Hepatocyte (in vitro differentiated cells): ENCODE measurements around the gene ZKSCAN1. TPM values are rescaled to one million over a fixed set of nuclear protein-coding genes. Genes with fewer than 3 reads are reported as not detected.

Experiments
- DNase-seq: peaks from one replicate; pipeline ENCODE4 v3.0.0-alpha.2; 2016; ENCODE audit warnings: low spot score
- H2AFZ ChIP-seq: fragments of 200-600 bp; sonication (generic); 2 replicates; pipeline ENCODE4 v1.6.0; 2016; ENCODE audit warnings: antibody characterized with exemption, mild to moderate bottlenecking
- H3K27ac ChIP-seq: fragments of 200-600 bp; sonication (generic); 2 replicates; pipeline ENCODE4 v1.5.1; 2016; ENCODE audit warnings: mild to moderate bottlenecking
- H3K27me3 ChIP-seq: fragments of 200-600 bp; sonication (generic); 2 replicates; pipeline ENCODE4 v1.6.1; 2016
- H3K36me3 ChIP-seq: fragments of 200-600 bp; sonication (generic); replicated peaks from 2 replicates; pipeline ENCODE4 v1.5.1; 2016; ENCODE audit warnings: low read depth; ENCODE audit not compliant: insufficient read depth
- H3K4me1 ChIP-seq: fragments of 200-600 bp; sonication (generic); 2 replicates; pipeline ENCODE4 v1.5.1; 2016; ENCODE audit warnings: mild to moderate bottlenecking, moderate library complexity; ENCODE audit not compliant: insufficient read depth
- H3K4me2 ChIP-seq: fragments of 200-600 bp; sonication (generic); 2 replicates; pipeline ENCODE4 v1.6.0; 2016
- H3K4me3 ChIP-seq: fragments of 200-600 bp; sonication (generic); 2 replicates; pipeline ENCODE4 v1.5.1; 2016; ENCODE audit warnings: mild to moderate bottlenecking
- H3K79me2 ChIP-seq: fragments of 200-600 bp; sonication (generic); 2 replicates; pipeline ENCODE4 v1.6.0; 2017; ENCODE audit warnings: mild to moderate bottlenecking
- H3K9me2 ChIP-seq: fragments of 200-600 bp; sonication (generic); replicated peaks from 2 replicates; pipeline ENCODE4 v1.6.0; 2017; ENCODE audit warnings: mild to moderate bottlenecking; ENCODE audit not compliant: insufficient read depth
- H3K9me3 ChIP-seq: fragments of 200-600 bp; sonication (generic); 2 replicates; pipeline ENCODE4 v1.5.1; 2016; ENCODE audit warnings: low read depth, mild to moderate bottlenecking
- H4K20me1 ChIP-seq: fragments of 200-600 bp; sonication (generic); 2 replicates; pipeline ENCODE4 v1.6.0; 2016; ENCODE audit warnings: mild to moderate bottlenecking; ENCODE audit not compliant: insufficient read depth, poor library complexity, severe bottlenecking
- EZH2 ChIP-seq: fragments of 200-600 bp; sonication (generic); IDR thresholded peaks from 2 replicates; pipeline ENCODE4 v1.6.1; 2016; ENCODE audit warnings: antibody characterized with exemption, mild to moderate bottlenecking, borderline replicate concordance
- EZH2phosphoT487 ChIP-seq: fragments of 200-600 bp; sonication (generic); IDR thresholded peaks from one replicate; pipeline ENCODE4 v1.6.1; 2018; ENCODE audit warnings: antibody characterized with exemption, mild to moderate bottlenecking, low read depth, moderate library complexity; ENCODE audit not compliant: unreplicated experiment, severe bottlenecking
- WGBS: methylation state at CpG from one replicate; pipeline ENCODE4 v1.1.6; 2016; ENCODE audit warnings: low lambda C conversion rate; ENCODE audit errors: missing lambda C conversion rate; 5-methylcytosine and 5-hydroxymethylcytosine counted together
- polyA plus RNA-seq: library from polyadenylated mRNA; unstranded; fragments of >200 nt; fragmentation: Nextera tagmentation; extraction: Ambion mirVana; gene quantifications from 2 replicates; pipeline ENCODE4 v1.2.1, GENCODE V29; 2016
- total RNA-seq: library from RNA; depleted of rRNA; stranded (reverse); fragments of >200 nt; gene quantifications from 2 replicates; pipeline ENCODE4 v1.2.3, GENCODE V29; 2014
- TF ChIP-seq, protein P1 (sequence below): fragments of 200-600 bp; sonication (generic); IDR thresholded peaks from 2 replicates; pipeline ENCODE4 v1.5.1; 2016; ENCODE audit warnings: antibody characterized with exemption, mild to moderate bottlenecking; ENCODE audit not compliant: poor library complexity

ZKSCAN1 gene
- total and polyA plus RNA-seq, 2 experiments from 2014 or later: 27.0 to 44.0 TPM

DNA sequence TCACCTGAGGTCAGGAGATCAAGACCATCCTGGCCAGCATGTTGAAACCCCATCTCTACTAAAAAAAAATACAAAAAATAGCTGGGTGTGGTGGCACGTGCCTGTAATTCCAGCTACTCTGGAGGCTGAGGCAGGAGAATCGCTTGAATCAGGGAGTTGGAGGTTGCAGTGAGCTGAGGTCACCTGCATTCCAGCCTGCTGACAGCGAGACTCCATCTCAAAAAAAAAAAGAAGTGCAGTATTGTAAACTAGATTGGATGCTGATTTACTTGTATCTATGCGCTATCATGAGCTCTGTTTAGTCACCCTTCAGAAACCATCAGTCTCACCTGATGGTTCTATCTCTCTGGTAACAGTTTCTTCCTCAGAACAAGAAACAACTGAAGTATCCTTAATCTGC, 48.0 kb downstream of the ZKSCAN1 start:
- 96% methylated on average over 4 of the region's 4 CpGs for WGBS
- no peak for DNase-seq
- no peak overlapping the region for H2AFZ ChIP-seq
- TF ChIP-seq, protein P1, sequence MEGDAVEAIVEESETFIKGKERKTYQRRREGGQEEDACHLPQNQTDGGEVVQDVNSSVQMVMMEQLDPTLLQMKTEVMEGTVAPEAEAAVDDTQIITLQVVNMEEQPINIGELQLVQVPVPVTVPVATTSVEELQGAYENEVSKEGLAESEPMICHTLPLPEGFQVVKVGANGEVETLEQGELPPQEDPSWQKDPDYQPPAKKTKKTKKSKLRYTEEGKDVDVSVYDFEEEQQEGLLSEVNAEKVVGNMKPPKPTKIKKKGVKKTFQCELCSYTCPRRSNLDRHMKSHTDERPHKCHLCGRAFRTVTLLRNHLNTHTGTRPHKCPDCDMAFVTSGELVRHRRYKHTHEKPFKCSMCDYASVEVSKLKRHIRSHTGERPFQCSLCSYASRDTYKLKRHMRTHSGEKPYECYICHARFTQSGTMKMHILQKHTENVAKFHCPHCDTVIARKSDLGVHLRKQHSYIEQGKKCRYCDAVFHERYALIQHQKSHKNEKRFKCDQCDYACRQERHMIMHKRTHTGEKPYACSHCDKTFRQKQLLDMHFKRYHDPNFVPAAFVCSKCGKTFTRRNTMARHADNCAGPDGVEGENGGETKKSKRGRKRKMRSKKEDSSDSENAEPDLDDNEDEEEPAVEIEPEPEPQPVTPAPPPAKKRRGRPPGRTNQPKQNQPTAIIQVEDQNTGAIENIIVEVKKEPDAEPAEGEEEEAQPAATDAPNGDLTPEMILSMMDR: no peak
- TF ChIP-seq EZH2 (no peak), EZH2phosphoT487 (no peak)
- H3K4me3 ChIP-seq: no peak overlapping the region
- no peaks in the 10 kb centered on the region for H3K9me2 ChIP-seq
- H3K79me2 ChIP-seq: no peaks in the 10 kb centered on the region
- H3K9me3 ChIP-seq: no peaks in the 10 kb centered on the region
- no peaks in the 10 kb centered on the region for H4K20me1 ChIP-seq
- no peak overlapping the region for H3K27ac ChIP-seq
- H3K36me3 ChIP-seq: no peaks in the 10 kb centered on the region
- no peaks in the 10 kb centered on the region for H3K27me3 ChIP-seq
- H3K4me2 ChIP-seq: no peak overlapping the region
- H3K4me1 ChIP-seq: no peaks in the 10 kb centered on the region

DNA sequence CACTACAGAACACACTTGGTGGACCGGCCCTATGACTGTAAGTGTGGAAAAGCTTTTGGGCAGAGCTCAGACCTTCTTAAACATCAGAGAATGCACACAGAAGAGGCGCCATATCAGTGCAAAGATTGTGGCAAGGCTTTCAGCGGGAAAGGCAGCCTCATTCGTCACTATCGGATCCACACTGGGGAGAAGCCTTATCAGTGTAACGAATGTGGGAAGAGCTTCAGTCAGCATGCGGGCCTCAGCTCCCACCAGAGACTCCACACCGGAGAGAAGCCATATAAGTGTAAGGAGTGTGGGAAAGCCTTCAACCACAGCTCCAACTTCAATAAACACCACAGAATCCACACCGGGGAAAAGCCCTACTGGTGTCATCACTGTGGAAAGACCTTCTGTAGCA, 48.8 kb downstream of the ZKSCAN1 start:
- 92% methylated on average over 9 of the region's 9 CpGs for WGBS
- H4K20me1 ChIP-seq: no peaks in the 10 kb centered on the region
- no peaks in the 10 kb centered on the region for H3K9me3 ChIP-seq
- H3K27ac ChIP-seq: no peak overlapping the region
- H3K79me2 ChIP-seq: no peaks in the 10 kb centered on the region
- no peak overlapping the region for H2AFZ ChIP-seq
- H3K4me2 ChIP-seq: no peak overlapping the region
- no peaks in the 10 kb centered on the region for H3K9me2 ChIP-seq
- no peak for DNase-seq
- H3K27me3 ChIP-seq: no peaks in the 10 kb centered on the region
- TF ChIP-seq EZH2: no peak
- no peak overlapping the region for H3K4me3 ChIP-seq
- H3K4me1 ChIP-seq: no peaks in the 10 kb centered on the region
- no peaks in the 10 kb centered on the region for H3K36me3 ChIP-seq

DNA sequence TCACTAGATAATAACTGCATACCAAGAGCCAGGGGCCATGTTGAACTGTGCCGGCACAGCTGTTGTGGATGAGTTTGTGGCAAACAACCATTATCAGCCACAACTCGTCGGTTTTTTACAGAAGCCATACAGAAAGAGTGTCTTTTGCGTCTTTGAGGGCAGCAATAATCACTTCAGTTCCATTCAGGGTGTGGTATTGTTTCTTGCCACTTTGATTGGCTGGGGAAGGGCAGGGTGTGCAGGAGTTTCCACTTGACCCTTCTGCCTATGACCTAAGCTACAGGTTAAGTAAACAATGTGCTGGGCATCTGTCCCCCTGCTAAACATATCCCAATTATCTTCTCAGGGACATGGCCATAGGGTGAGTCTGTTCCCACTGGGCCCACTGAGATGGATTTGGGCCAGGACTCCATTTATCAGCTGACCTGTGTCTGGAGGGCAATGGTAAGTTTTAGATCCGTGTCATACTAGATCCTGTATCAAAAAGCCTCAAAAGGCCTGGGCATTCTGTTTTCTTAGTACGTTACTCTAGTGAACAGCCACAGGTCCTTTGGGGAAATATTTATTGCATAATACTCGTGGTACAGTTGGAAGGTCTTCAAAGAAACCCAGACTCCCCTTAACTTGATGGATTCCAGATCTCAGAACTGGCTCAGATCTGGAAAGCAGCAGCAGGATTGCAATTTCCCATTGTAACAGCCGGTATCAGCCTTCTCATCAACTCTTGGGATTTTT, 50.2 kb downstream of the ZKSCAN1 start:
- Histone ChIP-seq H4K20me1 (no peaks in the 10 kb centered on the region), H3K9me3 (peaks cover 10% of the 10 kb centered on the region), H3K9me2 (no peaks in the 10 kb centered on the region), H3K36me3 (peaks cover 2% of the 10 kb centered on the region), H3K4me1 (no peaks in the 10 kb centered on the region), H3K27ac (peak overlapping the region; percentile 56), H2AFZ (no peak overlapping the region), H3K4me2 (no peak overlapping the region), H3K79me2 (peaks cover 4% of the 10 kb centered on the region), H3K27me3 (no peaks in the 10 kb centered on the region), H3K4me3 (no peak overlapping the region)
- 51% methylated on average over 8 of the region's 8 CpGs for whole genome bisulfite sequencing
- peak; percentile 60 for DNase-seq
- TF ChIP-seq, protein P1: no peak
- no peak for TF ChIP-seq EZH2
- TF ChIP-seq EZH2phosphoT487: no peak

DNA sequence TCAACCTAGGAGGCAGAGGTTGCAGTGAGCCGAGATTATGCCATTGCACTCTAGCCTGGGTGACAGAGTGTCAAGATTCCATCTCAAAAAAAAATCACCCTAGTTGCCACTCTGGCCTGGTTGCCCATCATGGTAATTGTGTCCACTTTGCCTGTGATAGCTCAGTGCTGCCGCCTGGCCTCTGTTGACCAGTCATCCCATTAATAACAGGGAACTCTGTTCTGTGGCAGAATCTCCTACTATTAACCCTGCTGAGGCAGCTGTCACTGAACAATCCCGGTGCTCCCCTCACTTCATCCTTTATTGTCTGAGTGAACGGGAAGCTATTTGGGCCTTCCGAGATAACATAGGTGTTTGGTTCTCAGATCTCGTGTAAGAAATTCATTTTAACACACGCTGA, 51.6 kb downstream of the ZKSCAN1 start:
- 86% methylated on average over 7 of the region's 7 CpGs for WGBS
- no peak overlapping the region for H3K4me2 ChIP-seq
- no peaks in the 10 kb centered on the region for H3K9me2 ChIP-seq
- no peak overlapping the region for H3K4me3 ChIP-seq
- TF ChIP-seq EZH2phosphoT487: no peak
- TF ChIP-seq EZH2: no peak
- TF ChIP-seq, protein P1: no peak
- DNase-seq: no peak
- H3K36me3 ChIP-seq: peaks cover 16% of the 10 kb centered on the region
- peaks cover 9% of the 10 kb centered on the region for H3K79me2 ChIP-seq
- no peaks in the 10 kb centered on the region for H4K20me1 ChIP-seq
- H3K27ac ChIP-seq: no peak overlapping the region
- no peaks in the 10 kb centered on the region for H3K27me3 ChIP-seq
- H3K9me3 ChIP-seq: peaks cover 24% of the 10 kb centered on the region
- H3K4me1 ChIP-seq: no peaks in the 10 kb centered on the region
- no peak overlapping the region for H2AFZ ChIP-seq
